Adrenal gland (tissue), 5 donors: ENCODE data around the gene ARPIN.

Source experiments
- POLR2A ChIP-seq, 2 donors: fragments of 450-650 bp; IDR thresholded peaks; one replicate each; pipeline ENCODE4 v1.6.1; 2017; ENCODE audit warnings: antibody characterized with exemption in 2 of 2, mild to moderate bottlenecking in 2 of 2, moderate library complexity in 1 of 2
- TF ChIP-seq, protein P1 (sequence below), 6 experiments: fragments of 450-650 bp in 4 of 6; fragments of 200-600 bp in 2 of 6; sonication (generic) in 1 of 6; IDR thresholded peaks; 1 replicate in 5 of 6; 2 replicates in 1 of 6; pipeline versions ENCODE4 v1.5.1 to v1.8.0; 2016 to 2021; ENCODE audit warnings: antibody characterized with exemption in 6 of 6, mild to moderate bottlenecking in 2 of 6, moderate library complexity in 1 of 6
- donor health status: DM: no; HTN: no; CAD: no.

DNA sequence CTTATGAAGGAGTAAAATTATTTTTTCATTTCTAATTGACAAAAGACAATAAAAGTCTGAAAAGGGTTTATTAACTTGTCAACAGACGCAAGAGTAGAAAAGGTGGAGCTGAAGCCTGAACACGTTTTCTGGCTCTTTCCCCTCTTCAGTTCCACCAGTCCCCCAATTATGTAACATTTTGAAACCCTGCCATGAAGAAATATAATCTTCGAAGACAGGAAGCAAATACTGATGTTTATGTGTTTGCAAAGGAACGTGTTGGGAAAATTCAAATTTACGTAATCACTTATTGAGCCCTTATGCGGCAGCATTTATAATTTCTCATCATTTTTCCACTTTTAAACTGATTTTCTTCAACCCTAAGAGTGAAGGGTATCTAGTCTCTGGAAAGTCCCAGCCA, 19.7 kb downstream of the ARPIN start:
- no peak for TF ChIP-seq POLR2A (IDR thresholded peaks at IDR 0.05)
- TF ChIP-seq, protein P1, sequence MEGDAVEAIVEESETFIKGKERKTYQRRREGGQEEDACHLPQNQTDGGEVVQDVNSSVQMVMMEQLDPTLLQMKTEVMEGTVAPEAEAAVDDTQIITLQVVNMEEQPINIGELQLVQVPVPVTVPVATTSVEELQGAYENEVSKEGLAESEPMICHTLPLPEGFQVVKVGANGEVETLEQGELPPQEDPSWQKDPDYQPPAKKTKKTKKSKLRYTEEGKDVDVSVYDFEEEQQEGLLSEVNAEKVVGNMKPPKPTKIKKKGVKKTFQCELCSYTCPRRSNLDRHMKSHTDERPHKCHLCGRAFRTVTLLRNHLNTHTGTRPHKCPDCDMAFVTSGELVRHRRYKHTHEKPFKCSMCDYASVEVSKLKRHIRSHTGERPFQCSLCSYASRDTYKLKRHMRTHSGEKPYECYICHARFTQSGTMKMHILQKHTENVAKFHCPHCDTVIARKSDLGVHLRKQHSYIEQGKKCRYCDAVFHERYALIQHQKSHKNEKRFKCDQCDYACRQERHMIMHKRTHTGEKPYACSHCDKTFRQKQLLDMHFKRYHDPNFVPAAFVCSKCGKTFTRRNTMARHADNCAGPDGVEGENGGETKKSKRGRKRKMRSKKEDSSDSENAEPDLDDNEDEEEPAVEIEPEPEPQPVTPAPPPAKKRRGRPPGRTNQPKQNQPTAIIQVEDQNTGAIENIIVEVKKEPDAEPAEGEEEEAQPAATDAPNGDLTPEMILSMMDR (IDR thresholded peaks at IDR 0.05): no peak
